CD14-positive monocyte (primary cell): ENCODE results near the gene METTL6. TPM values are rescaled to one million over a fixed set of nuclear protein-coding genes. Genes with fewer than 3 reads are reported as not detected.

Source experiments
- DNase-seq, 3 donors: peaks; one replicate each; pipeline ENCODE4 v3.0.0-alpha.2; 2011 to 2022
- H2AFZ ChIP-seq: 2 replicates; pipeline ENCODE4 v1.6.0; 2012; ENCODE audit warnings: mild to moderate bottlenecking, low read depth, low read length, inconsistent platforms; ENCODE audit not compliant: insufficient read depth, poor library complexity, severe bottlenecking
- H3K27ac ChIP-seq, 2 donors: 1 replicate in 1 of 2; 2 replicates in 1 of 2; pipeline ENCODE4 v1.5.1; 2012 to 2013; ENCODE audit warnings: low read length in 2 of 2, control low read depth in 1 of 2, inconsistent platforms in 1 of 2, low read depth in 1 of 2, mild to moderate bottlenecking in 1 of 2
- H3K27me3 ChIP-seq, 2 donors: one replicate each; pipeline versions ENCODE4 v1.6.0 to v1.6.1; 2011 to 2013; ENCODE audit warnings: low read length in 2 of 2; ENCODE audit not compliant: control insufficient read depth in 2 of 2, insufficient read depth in 2 of 2
- H3K36me3 ChIP-seq, 2 donors: replicated peaks in 1 of 2; 1 replicate in 1 of 2; 2 replicates in 1 of 2; pipeline versions ENCODE4 v1.5.1 to v1.6.1; 2012 to 2013; ENCODE audit warnings: low read length in 2 of 2, control low read depth in 1 of 2, inconsistent platforms in 1 of 2, mild to moderate bottlenecking in 1 of 2; ENCODE audit not compliant: insufficient read depth in 2 of 2, control insufficient read depth in 1 of 2
- H3K4me1 ChIP-seq, 2 donors: 1 replicate in 1 of 2; 2 replicates in 1 of 2; pipeline versions ENCODE4 v1.5.1 to v1.6.1; 2012 to 2013; ENCODE audit warnings: low read length in 2 of 2, control low read depth in 1 of 2, inconsistent platforms in 1 of 2, mild to moderate bottlenecking in 1 of 2, moderate library complexity in 1 of 2; ENCODE audit not compliant: insufficient read depth in 2 of 2, control insufficient read depth in 1 of 2
- H3K4me2 ChIP-seq: replicated peaks from 2 replicates; pipeline ENCODE3; 2012; ENCODE audit warnings: low read length, moderate library complexity, mild to moderate bottlenecking; ENCODE audit not compliant: poor library complexity, severe bottlenecking; ENCODE audit errors: extremely low read depth
- H3K4me3 ChIP-seq, 3 experiments: fragments of 200-600 bp in 1 of 3; sonication (generic) in 1 of 3; replicated peaks in 1 of 3; 1 replicate in 2 of 3; 2 replicates in 1 of 3; pipeline ENCODE4 v1.5.1; 2011 to 2013; ENCODE audit warnings: low read length in 3 of 3, mild to moderate bottlenecking in 3 of 3, control low read depth in 2 of 3, low read depth in 2 of 3, inconsistent platforms in 1 of 3, moderate library complexity in 1 of 3
- H3K79me2 ChIP-seq: 2 replicates; pipeline ENCODE4 v1.6.0; 2012; ENCODE audit warnings: mild to moderate bottlenecking, control low read depth, inconsistent platforms, low read length, moderate library complexity; ENCODE audit not compliant: insufficient read depth
- H3K9ac ChIP-seq: 2 replicates; pipeline ENCODE4 v1.6.0; 2017; ENCODE audit warnings: low read length, mild to moderate bottlenecking; ENCODE audit not compliant: insufficient read depth, poor library complexity, severe bottlenecking
- H3K9me3 ChIP-seq, 2 donors: replicated peaks in 1 of 2; 1 replicate in 1 of 2; 2 replicates in 1 of 2; pipeline versions ENCODE4 v1.5.1 to v1.6.1; 2012 to 2013; ENCODE audit warnings: low read length in 2 of 2, control low read depth in 1 of 2; ENCODE audit not compliant: control insufficient read depth in 1 of 2, insufficient read depth in 1 of 2
- H4K20me1 ChIP-seq: 2 replicates; pipeline ENCODE4 v1.6.0; 2012; ENCODE audit warnings: mild to moderate bottlenecking, low read length, control low read depth, moderate library complexity; ENCODE audit not compliant: insufficient read depth
- H3K27ac Mint-ChIP-seq, 7 donors: one replicate each; pipeline ENCODE4 v1.8.0; 2020; ENCODE audit warnings: mild to moderate bottlenecking in 7 of 7, mixed read lengths in 7 of 7, moderate library complexity in 6 of 7, inconsistent platforms in 2 of 7
- H3K27me3 Mint-ChIP-seq, 3 donors: one replicate each; pipeline ENCODE4 v1.8.0; 2021 to 2022; ENCODE audit warnings: low read depth in 3 of 3, mild to moderate bottlenecking in 3 of 3, mixed read lengths in 3 of 3, moderate library complexity in 3 of 3, inconsistent platforms in 1 of 3
- H3K36me3 Mint-ChIP-seq, 2 donors: one replicate each; pipeline ENCODE4 v1.8.0; 2020; ENCODE audit warnings: mixed read lengths in 2 of 2, inconsistent platforms in 1 of 2, mild to moderate bottlenecking in 1 of 2
- H3K4me1 Mint-ChIP-seq: one replicate; pipeline ENCODE4 v1.8.0; 2020; ENCODE audit warnings: mild to moderate bottlenecking, mixed read lengths
- H3K4me3 Mint-ChIP-seq, 2 donors: one replicate each; pipeline ENCODE4 v1.8.0; 2020; ENCODE audit warnings: mild to moderate bottlenecking in 2 of 2, mixed read lengths in 2 of 2, moderate library complexity in 1 of 2
- H3K9me3 Mint-ChIP-seq, 7 donors: one replicate each; pipeline ENCODE4 v1.8.0; 2020 to 2022; ENCODE audit warnings: mixed read lengths in 7 of 7, mild to moderate bottlenecking in 6 of 7, moderate library complexity in 6 of 7, inconsistent platforms in 2 of 7
- WGBS: methylation state at CpG from one replicate; pipeline ENCODE4 v1.1.5; 2013; ENCODE audit warnings: missing lambda C conversion rate; ENCODE audit not compliant: insufficient coverage; 5-methylcytosine and 5-hydroxymethylcytosine counted together
- intact Hi-C, 2 donors: fragments of 100-400 bp; cut with micrococcal nuclease; formaldehyde crosslinking; loops; one replicate each; pipeline versions ENCODE4 v1.15.0 to v1.15.1; 2023
- polyA plus RNA-seq, 3 donors: library from polyadenylated mRNA; depleted of rRNA in 1 of 3; unstranded in 2 of 3; stranded (reverse) in 1 of 3; fragments of 300-500 nt in 2 of 3; fragments of >200 nt in 1 of 3; fragmentation: Illumina TruSeq in 2 of 3; gene quantifications; 1 replicate in 2 of 3; 2 replicates in 1 of 3; pipeline ENCODE4 v1.2.3, GENCODE V29; 2012 to 2021
- TF ChIP-seq, protein P1 (sequence below): fragments of 200-600 bp; IDR thresholded peaks from one replicate; pipeline ENCODE4 v1.8.0; 2022; ENCODE audit warnings: antibody characterized with exemption, mild to moderate bottlenecking

The METTL6 gene
- polyA plus RNA-seq, 3 donors, result 4.4 to 15.1 (median 9.1) TPM

DNA sequence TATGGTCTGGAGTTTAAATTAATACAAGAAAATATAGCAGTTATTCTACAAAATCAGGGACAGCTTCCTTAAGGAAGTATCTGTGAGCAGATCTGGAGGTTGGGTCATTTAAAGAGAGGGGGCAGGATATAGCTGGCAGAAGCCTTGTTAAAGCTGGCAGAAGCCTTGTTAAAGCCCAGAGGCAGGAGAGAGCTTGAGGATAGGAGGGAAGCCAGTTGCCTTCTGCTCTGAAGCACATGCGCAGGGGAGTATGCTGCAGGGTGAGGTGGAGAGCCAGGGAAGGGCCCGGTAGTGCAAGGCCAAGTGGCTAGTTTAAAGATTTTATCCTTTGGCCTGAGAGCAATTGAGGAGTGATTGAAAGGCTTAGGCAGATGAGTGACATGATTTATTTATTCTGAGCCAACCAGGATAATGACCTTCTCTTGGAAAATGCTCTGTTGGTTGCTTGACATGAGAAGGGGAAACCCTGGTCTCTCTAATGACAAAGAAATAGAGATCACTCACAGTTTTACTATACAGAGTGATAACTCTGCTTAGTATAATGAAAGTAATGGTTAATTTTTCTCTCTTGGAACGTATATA is 4.0 kb upstream of the METTL6 start:
- H3K27ac Mint-ChIP-seq, result peak overlapping the region in 6 of 7 donors; percentile 3 to 90 (median 52)
- H3K9me3 ChIP-seq, result no peaks in the 10 kb centered on the region
- no peaks in the 10 kb centered on the region for H3K27me3 Mint-ChIP-seq
- H3K36me3 ChIP-seq, result peaks cover 62% of the 10 kb centered on the region in 2 donors
- peaks cover 57 to 60% of the 10 kb centered on the region in 2 donors for H3K36me3 Mint-ChIP-seq
- WGBS, result 100% methylated on average over 2 of the region's 3 CpGs
- H3K9me3 Mint-ChIP-seq, result no peaks in the 10 kb centered on the region
- H3K27me3 ChIP-seq, result no peaks in the 10 kb centered on the region
- no peak overlapping the region for H3K4me2 ChIP-seq
- peak overlapping the region in 1 of 2 donors; percentile 26 for H3K27ac ChIP-seq
- H3K9ac ChIP-seq, result no peak overlapping the region
- TF ChIP-seq, protein P1, sequence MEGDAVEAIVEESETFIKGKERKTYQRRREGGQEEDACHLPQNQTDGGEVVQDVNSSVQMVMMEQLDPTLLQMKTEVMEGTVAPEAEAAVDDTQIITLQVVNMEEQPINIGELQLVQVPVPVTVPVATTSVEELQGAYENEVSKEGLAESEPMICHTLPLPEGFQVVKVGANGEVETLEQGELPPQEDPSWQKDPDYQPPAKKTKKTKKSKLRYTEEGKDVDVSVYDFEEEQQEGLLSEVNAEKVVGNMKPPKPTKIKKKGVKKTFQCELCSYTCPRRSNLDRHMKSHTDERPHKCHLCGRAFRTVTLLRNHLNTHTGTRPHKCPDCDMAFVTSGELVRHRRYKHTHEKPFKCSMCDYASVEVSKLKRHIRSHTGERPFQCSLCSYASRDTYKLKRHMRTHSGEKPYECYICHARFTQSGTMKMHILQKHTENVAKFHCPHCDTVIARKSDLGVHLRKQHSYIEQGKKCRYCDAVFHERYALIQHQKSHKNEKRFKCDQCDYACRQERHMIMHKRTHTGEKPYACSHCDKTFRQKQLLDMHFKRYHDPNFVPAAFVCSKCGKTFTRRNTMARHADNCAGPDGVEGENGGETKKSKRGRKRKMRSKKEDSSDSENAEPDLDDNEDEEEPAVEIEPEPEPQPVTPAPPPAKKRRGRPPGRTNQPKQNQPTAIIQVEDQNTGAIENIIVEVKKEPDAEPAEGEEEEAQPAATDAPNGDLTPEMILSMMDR, result no peak
- peaks cover 20 to 29% of the 10 kb centered on the region in 2 donors for H3K4me1 ChIP-seq
- no peak overlapping the region for H3K4me3 ChIP-seq
- H2AFZ ChIP-seq, result no peak overlapping the region
- peaks cover 50% of the 10 kb centered on the region for H4K20me1 ChIP-seq
- H3K4me1 Mint-ChIP-seq, result peaks cover 37% of the 10 kb centered on the region
- no peak overlapping the region for H3K4me3 Mint-ChIP-seq
- peaks cover 83% of the 10 kb centered on the region for H3K79me2 ChIP-seq
- DNase-seq, result no peak
- intact Hi-C loops, result no loop called here

- Mint-ChIP-seq H3K4me3 (no peak overlapping the region), H3K9me3 (no peaks in the 10 kb centered on the region), H3K4me1 (peaks cover 41% of the 10 kb centered on the region), H3K36me3 (peaks cover 55 to 60% of the 10 kb centered on the region in 2 donors), H3K27ac (peak overlapping the region in 4 of 7 donors; percentile 40 to 70 (median 58)), H3K27me3 (no peaks in the 10 kb centered on the region)
- no peak overlapping the region for H3K9ac ChIP-seq
- intact Hi-C loops, result no loop called here
- no peaks in the 10 kb centered on the region for H3K27me3 ChIP-seq
- peaks cover 55% of the 10 kb centered on the region in 2 donors for H3K36me3 ChIP-seq
- H3K4me2 ChIP-seq, result no peak overlapping the region
- WGBS, result no CpG with 5 or more reads among the region's 1 CpG
- DNase-seq, result no peak
- H3K27ac ChIP-seq, result peak overlapping the region in 1 of 2 donors; percentile 5
- H3K4me1 ChIP-seq, result peaks cover 21 to 32% of the 10 kb centered on the region in 2 donors
- H2AFZ ChIP-seq, result no peak overlapping the region
- peaks cover 50% of the 10 kb centered on the region for H4K20me1 ChIP-seq
- no peaks in the 10 kb centered on the region for H3K9me3 ChIP-seq
- no peak overlapping the region for H3K4me3 ChIP-seq
- peaks cover 84% of the 10 kb centered on the region for H3K79me2 ChIP-seq
- TF ChIP-seq, protein P1, result no peak
Observed at GRCh38 chr3:15430624-15431023, 3.3 kb upstream of the METTL6 start.
